HuH-7 (cell line): ENCODE measurements around the gene B9D1.

Experiments used
- DNase-seq: peaks from one replicate; pipeline ENCODE4 v3.0.0; 2011; ENCODE audit warnings: low spot score

Gene B9D1, protein sequence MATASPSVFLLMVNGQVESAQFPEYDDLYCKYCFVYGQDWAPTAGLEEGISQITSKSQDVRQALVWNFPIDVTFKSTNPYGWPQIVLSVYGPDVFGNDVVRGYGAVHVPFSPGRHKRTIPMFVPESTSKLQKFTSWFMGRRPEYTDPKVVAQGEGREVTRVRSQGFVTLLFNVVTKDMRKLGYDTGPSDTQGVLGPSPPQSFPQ

DNA sequence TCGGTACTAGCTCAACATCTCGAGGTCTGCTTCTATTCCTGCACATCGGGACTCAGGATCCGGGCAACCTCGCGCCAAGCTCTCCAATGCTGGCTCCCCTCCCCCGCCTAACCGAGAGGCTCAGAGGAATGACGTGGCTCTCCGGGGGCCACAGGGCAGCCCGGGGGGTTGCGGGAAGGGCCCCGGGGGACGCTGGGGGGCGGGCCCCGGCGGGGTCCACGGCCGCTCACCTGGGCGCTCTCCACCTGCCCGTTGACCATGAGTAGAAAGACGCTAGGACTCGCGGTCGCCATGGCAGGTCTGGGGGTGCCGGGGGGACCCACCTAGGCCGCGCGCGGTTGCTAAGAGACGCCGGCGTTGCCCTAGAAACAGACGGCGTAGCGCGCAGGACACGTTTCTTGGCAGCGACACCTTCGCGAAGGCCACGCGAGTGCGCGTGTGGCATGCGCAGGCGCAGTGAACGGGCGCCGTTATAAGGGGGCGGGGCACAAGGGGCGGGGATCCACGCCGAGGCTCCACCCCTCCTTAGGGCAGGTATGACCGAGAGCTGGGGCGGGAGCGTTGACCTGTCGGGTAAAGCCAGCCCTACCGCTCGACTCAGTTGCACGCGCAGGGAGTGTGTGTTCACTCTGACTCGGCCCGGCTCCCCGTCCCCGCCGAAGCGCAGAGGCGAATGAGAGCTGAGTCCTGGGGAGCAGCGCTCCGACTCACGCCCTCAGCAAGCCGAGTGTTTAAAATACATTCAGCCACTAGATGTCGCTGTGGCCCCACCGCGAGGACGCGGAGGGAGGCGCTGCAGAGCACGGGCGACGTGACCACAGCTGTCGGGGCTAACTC is at the start of gene B9D1:
B9D1 (minus strand) TSS at position 447 of the 837 bp plus-strand sequence; CDS start at position 293, 154 bp downstream.
- peak; percentile 85 for DNase-seq

GRCh38 chr17:19411631-19412030 is 49.1 kb upstream of the B9D1 start:
- no peak for DNase-seq

- no peak for DNase-seq
Measured at GRCh38 chr17:19410875-19411620, 48.5 kb upstream of the B9D1 start, which contains the start of gene RNF112. TSS of gene RNF112 (plus strand) at chr17:19411232. CDS start at chr17:19411409, 177 bp downstream.

DNA sequence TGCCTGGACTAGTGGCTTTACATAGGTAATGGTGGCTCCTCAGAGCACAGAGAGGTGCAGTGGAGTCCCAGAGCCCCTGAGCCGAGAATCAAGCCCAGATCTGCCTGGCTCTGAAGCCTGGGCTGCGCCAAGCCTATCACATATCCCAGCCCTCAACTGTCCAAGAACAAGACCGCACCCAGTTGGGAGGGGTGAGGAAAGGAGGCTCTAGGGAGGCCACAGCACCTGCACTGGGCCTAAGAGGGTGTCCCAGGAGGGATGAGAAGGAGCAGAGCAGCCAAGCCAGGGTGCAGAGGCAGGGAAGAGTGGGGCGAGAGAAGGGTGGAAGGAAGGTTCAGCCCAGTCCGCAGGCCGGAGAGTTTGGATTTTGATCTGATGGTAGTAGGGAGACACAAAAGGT is 47.6 kb upstream of the B9D1 start:
- no peak for DNase-seq

DNA sequence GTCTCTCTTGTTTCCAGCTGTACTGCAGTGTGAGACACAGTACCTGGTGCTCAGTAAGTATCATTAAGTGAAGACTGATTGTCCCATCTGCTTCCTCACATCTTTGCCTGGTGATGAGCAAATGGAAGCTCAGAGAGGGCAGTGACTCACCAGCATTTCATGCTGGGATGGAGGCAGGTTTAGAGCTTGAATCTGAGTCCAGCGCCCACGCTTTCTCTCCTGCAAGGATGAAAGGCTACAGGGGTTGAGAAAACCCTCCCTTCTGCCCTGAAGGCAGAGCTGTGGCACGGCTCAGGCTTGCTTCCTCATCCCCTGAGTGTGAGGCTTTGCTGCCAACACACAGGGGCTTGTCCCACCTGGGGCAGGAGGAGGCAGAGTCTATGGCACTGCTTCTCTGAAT is 47.0 kb upstream of the B9D1 start:
- DNase-seq: no peak

GRCh38 chr17:19409066-19409465 is 46.5 kb upstream of the B9D1 start:
- DNase-seq: no peak

- DNase-seq: no peak
Measured at GRCh38 chr17:19408346-19408710, 45.8 kb upstream of the B9D1 start.

- no peak for DNase-seq
Measured at GRCh38 chr17:19407601-19408345, 45.2 kb upstream of the B9D1 start.

DNA sequence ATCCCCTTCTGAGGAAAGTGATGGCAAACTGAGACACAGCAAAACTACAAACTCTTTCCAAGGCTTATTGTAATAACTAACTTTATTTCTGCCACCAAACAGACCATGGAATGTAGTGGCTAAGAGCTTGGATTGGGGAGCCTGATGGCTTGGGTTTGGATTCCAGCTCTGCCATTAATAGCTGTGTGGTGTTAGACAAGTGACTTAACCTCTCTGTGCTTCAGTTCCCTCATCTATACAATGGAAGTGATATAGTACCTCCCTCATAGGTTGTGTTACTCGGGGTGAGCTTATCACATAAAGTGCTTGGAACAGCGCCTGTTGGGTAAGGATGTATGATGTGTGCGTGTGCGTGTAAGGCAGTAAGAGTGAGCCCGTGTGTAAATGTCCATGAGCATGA is 42.6 kb upstream of the B9D1 start:
- DNase-seq: no peak

- no peak for DNase-seq
Measured at GRCh38 chr17:19404264-19404663, 41.7 kb upstream of the B9D1 start.

GRCh38 chr17:19403021-19403420 is 40.5 kb upstream of the B9D1 start:
- DNase-seq: no peak

DNA sequence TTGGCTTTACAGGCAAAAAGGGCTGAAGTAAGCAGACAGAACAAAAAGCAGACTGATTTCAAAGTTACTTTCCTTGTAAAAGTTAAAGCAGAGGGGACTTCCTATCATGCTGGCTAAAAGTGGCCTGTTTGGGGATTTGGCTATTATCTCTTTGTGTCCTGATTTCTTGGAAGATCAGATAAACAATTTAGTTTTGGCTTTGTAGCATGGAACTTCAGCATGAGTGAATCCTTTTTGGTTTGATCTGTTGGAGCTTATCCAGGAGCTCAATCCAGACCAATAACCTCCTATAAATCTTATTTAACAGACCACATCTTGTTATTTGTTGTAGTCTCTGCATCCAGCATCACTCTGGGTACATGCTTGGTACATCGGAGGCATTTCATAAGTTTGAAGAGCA is 39.6 kb upstream of the B9D1 start:
- DNase-seq: no peak

DNA sequence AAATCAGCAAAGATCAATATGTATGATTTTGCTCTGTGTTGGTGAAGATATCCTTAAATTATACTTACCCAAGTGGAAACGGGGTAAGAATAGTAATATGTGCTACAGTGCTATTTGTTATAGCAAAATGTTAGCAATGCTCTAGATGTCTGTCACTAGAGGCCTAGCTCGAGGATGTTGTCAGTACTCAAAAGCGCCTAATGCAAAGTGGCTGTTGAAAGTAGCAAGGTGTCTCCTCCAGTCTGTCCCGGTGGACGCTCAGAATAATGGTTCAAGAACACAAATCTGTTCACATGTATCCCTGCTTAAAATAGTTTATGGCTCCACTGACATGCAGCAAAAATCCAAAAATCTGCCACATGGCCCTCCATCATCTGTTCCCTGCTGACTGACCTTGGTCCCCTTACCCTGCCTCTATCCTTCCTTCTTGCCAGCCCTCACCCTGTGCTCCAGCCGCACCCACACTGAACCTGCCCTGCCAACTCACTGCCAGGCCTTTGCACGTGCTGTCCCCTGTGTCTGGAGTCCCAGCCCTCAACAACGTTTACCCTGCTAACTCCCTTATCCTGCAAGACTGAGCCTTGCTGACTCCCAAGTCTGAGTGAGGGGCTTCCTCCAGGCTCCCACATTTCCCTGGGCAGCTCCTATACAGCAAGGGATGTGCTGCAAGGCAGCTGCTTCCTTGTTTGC is 38.9 kb upstream of the B9D1 start:
- DNase-seq: no peak

DNA sequence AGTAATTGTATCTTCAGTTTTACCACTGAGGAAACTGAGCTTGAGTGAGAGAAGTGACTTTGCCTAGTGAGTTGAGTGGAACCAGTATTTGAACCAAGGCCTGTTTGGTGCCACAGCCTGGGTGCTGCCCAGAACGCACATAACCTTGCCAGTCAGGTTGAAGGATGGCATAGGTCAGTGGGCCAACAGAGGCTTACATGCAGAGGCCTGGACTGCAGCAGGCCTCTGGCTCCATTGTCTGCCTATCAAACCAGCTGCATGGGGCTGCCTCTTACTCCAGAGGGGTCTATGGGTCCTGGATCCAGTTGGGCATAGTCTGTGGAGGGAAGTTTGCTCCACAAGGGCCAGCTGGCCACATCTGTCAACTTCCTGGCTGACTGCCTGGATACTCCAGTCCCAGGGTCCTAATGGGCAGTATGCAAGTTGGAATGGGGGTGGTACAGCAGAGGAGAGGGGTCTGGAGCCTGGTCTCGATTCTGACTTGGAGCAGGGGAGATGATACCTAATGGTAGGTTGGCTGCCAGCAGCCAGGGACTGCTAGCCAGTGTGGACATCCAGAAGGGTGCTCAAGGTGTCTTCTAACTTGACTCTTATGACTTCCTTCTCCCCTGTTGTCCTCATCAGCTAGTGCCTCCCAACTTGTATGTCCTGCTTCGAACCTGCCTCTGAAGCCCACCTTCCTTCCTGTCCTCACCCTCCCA is 37.4 kb upstream of the B9D1 start:
- DNase-seq: no peak

- DNase-seq: no peak
Measured at GRCh38 chr17:19398301-19399181, 36.0 kb upstream of the B9D1 start.

DNA sequence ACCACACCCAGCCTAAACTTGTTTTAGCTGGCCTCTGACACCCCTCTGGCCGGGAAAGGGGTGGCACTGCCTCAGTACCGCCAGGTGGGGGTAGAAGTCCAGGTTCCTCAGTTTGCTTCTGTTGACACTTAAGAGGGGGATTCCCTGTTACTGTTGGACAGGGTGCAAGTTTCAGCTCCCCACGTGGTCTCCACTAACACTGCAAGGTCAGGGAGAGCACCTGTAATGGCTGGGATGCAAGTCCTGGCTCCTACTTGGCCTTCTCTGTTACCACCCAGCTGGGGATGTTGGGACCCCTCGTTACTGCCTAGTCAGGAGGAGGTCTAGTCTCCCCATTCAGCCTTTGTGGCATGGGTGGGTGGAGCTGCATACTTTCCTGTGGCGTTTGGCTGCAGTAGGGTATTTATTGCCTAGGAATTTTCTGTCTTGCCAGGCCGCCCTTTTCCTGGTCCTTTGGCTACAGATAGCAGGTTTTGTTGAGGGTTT is 35.1 kb upstream of the B9D1 start:
- DNase-seq: no peak

DNA sequence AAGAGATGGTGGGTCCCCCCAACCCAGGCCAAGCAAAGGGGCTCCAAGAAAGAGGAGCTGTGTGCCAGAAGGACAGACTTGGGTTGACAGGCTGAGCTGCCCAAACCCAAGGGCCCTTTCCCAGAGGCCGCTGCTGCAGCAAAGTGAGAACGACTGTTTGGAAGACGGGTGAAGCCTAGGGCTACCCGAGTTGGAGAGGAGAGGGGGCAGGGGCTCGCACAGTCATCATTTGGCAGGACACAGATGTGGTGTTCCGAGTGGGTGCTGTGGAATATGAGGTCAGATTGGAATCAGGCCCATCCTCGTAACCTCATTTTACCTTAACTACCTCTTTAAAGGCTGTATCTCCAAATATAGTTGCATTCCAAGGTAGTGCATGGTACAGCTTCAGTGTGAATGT is 29.8 kb upstream of the B9D1 start:
- DNase-seq: no peak

GRCh38 chr17:19391432-19391831 is 28.9 kb upstream of the B9D1 start:
- no peak for DNase-seq

DNA sequence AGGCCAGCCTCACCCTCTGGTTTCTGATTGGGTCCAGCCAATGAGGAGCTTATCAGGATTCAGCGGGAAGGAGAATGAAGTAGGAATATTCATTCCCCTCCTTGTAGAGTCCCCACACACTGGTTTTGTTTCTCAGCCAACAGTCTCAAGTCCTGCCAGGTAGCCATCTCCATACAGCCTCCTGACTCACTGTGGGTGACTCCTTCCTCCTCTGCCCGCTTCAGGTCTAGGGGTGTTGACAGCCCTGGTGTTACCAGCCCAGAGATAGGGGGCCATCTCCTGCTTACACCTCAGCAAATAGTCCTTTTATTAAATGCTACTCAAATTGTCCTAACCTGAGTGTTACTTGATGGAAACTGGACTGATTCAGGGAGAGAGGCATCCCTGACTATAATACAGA is 28.4 kb upstream of the B9D1 start:
- DNase-seq: no peak
